ENCODE results near the gene MAP3K2.

- TF ChIP-seq, protein P1, sequence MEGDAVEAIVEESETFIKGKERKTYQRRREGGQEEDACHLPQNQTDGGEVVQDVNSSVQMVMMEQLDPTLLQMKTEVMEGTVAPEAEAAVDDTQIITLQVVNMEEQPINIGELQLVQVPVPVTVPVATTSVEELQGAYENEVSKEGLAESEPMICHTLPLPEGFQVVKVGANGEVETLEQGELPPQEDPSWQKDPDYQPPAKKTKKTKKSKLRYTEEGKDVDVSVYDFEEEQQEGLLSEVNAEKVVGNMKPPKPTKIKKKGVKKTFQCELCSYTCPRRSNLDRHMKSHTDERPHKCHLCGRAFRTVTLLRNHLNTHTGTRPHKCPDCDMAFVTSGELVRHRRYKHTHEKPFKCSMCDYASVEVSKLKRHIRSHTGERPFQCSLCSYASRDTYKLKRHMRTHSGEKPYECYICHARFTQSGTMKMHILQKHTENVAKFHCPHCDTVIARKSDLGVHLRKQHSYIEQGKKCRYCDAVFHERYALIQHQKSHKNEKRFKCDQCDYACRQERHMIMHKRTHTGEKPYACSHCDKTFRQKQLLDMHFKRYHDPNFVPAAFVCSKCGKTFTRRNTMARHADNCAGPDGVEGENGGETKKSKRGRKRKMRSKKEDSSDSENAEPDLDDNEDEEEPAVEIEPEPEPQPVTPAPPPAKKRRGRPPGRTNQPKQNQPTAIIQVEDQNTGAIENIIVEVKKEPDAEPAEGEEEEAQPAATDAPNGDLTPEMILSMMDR (IDR thresholded peaks at IDR 0.05): no peak
- TF ChIP-seq POLR2A (IDR thresholded peaks at IDR 0.05): no peak
These were observed 85.6 kb downstream of the MAP3K2 start for GRCh38 chr2:127302168-127302567.

All from transverse colon (tissue), 3 donors.